ENCODE data around the gene EPC1. TPM values are rescaled to one million over a fixed set of nuclear protein-coding genes. Genes with fewer than 3 reads are reported as not detected.

Gene EPC1
- total and polyA plus RNA-seq, 4 donors, result 44.5 to 71.5 (median 51.0) TPM

DNA sequence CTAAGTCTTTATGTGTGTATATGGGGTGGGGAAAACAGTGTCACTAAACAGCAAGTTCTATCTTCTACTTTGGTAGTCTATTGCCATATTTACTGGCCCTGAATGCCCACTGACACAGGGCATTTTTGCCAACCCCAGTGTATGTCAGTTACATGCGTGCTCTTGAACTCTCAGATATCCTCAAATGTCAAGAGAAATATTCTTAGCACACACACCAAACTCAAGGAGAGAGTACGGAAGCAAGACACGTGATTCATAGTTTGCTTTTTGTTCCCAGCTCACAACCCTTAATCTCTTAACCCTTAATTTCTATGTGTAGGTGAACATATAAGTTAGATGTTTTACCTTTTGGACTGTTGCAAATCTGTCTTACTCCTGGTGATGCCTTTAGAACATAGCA is 39.3 kb downstream of the EPC1 start:
- Histone ChIP-seq H3K4me1 (ENCODE audit: control insufficient read depth, insufficient read depth, low read length) (no peaks in the 10 kb centered on the region), H3K9me3 (ENCODE audit: control insufficient read depth, insufficient read depth, low read length) (no peaks in the 10 kb centered on the region), H3K27ac (ENCODE audit: low read depth, low read length) (no peak overlapping the region), H3K36me3 (ENCODE audit: control insufficient read depth, insufficient read depth, low read length) (peaks cover 8% of the 10 kb centered on the region), H3K27me3 (ENCODE audit: control insufficient read depth, insufficient read depth, low read length) (no peaks in the 10 kb centered on the region), H3K4me3 (ENCODE audit: low read depth, low read length) (no peak overlapping the region)
- no peak for DNase-seq (ENCODE audit: low read depth in 4 of 6, low spot score in 6 of 6)
- 100% methylated on average over 1 of the region's 3 CpGs for WGBS (ENCODE audit: insufficient coverage)

GRCh38 chr10:32299354-32299980 is 47.5 kb downstream of the EPC1 start:
- H3K4me3 ChIP-seq (ENCODE audit: low read depth, low read length), result no peak overlapping the region
- 100% methylated on average over 5 of the region's 7 CpGs for WGBS (ENCODE audit: insufficient coverage)
- H3K36me3 ChIP-seq (ENCODE audit: control insufficient read depth, insufficient read depth, low read length), result peaks cover 7% of the 10 kb centered on the region
- no peak overlapping the region for H3K27ac ChIP-seq (ENCODE audit: low read depth, low read length)
- no peaks in the 10 kb centered on the region for H3K27me3 ChIP-seq (ENCODE audit: control insufficient read depth, insufficient read depth, low read length)
- H3K4me1 ChIP-seq (ENCODE audit: control insufficient read depth, insufficient read depth, low read length), result no peaks in the 10 kb centered on the region
- no peak for DNase-seq (ENCODE audit: low read depth in 4 of 6, low spot score in 6 of 6)
- no peaks in the 10 kb centered on the region for H3K9me3 ChIP-seq (ENCODE audit: control insufficient read depth, insufficient read depth, low read length)

DNA sequence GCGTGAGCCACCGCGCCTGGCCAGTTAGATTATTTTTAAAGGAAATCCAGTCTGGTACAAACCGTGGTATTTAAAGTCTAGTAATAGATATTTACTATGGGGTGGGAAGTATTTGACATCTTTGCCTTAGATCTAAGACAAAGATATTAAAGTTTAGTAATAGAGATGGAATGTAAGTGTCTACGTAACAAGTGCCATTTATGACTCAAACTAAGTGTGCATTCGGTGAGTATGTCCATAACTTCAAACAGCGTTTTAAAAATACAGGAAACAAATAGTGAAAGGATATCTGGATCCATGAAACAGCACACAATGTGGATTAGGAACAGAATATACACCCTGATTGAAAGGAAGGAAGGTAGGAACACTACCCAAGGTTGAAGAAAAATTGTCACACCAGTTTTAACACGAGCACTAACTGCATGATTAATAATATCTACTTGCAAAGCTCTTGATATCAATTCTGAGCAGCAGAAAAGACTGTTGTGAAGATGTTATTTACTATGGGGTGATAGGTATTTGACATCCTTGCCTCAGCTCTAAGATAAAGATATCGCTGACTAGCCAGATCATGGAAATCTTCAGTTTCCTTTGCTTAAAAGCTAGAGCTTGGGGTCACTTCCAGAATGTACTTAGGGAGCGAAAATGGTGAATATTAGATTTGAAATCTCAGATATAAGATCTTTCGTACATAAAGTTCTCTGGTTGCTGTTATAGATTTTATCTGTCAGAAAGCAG is 48.7 kb downstream of the EPC1 start:
- WGBS (ENCODE audit: insufficient coverage), result 98% methylated on average over 7 of the region's 11 CpGs
- H3K27ac ChIP-seq (ENCODE audit: low read depth, low read length), result no peak overlapping the region
- no peak overlapping the region for H3K4me3 ChIP-seq (ENCODE audit: low read depth, low read length)
- H3K27me3 ChIP-seq (ENCODE audit: control insufficient read depth, insufficient read depth, low read length), result no peaks in the 10 kb centered on the region
- DNase-seq (ENCODE audit: low read depth in 4 of 6, low spot score in 6 of 6), result no peak
- H3K9me3 ChIP-seq (ENCODE audit: control insufficient read depth, insufficient read depth, low read length), result no peaks in the 10 kb centered on the region
- peaks cover 6% of the 10 kb centered on the region for H3K36me3 ChIP-seq (ENCODE audit: control insufficient read depth, insufficient read depth, low read length)
- H3K4me1 ChIP-seq (ENCODE audit: control insufficient read depth, insufficient read depth, low read length), result no peaks in the 10 kb centered on the region

GRCh38 chr10:32295027-32295426 is 51.9 kb downstream of the EPC1 start:
- Histone ChIP-seq H3K4me1 (ENCODE audit: control insufficient read depth, insufficient read depth, low read length) (no peaks in the 10 kb centered on the region), H3K36me3 (ENCODE audit: control insufficient read depth, insufficient read depth, low read length) (peaks cover 8% of the 10 kb centered on the region), H3K27me3 (ENCODE audit: control insufficient read depth, insufficient read depth, low read length) (no peaks in the 10 kb centered on the region), H3K9me3 (ENCODE audit: control insufficient read depth, insufficient read depth, low read length) (no peaks in the 10 kb centered on the region), H3K27ac (ENCODE audit: low read depth, low read length) (no peak overlapping the region), H3K4me3 (ENCODE audit: low read depth, low read length) (no peak overlapping the region)
- WGBS (ENCODE audit: insufficient coverage), result no CpG with 5 or more reads among the region's 2 CpGs
- DNase-seq (ENCODE audit: low read depth in 4 of 6, low spot score in 6 of 6), result no peak

GRCh38 chr10:32293581-32293980 is 53.4 kb downstream of the EPC1 start:
- DNase-seq (ENCODE audit: low read depth in 4 of 6, low spot score in 6 of 6), result peak in 1 of 6 donors; percentile 64
- Histone ChIP-seq H3K9me3 (ENCODE audit: control insufficient read depth, insufficient read depth, low read length) (no peaks in the 10 kb centered on the region), H3K36me3 (ENCODE audit: control insufficient read depth, insufficient read depth, low read length) (peaks cover 14% of the 10 kb centered on the region), H3K4me3 (ENCODE audit: low read depth, low read length) (no peak overlapping the region), H3K27me3 (ENCODE audit: control insufficient read depth, insufficient read depth, low read length) (no peaks in the 10 kb centered on the region), H3K27ac (ENCODE audit: low read depth, low read length) (no peak overlapping the region), H3K4me1 (ENCODE audit: control insufficient read depth, insufficient read depth, low read length) (no peaks in the 10 kb centered on the region)
- WGBS (ENCODE audit: insufficient coverage), result no CpG with 5 or more reads among the region's 4 CpGs

DNA sequence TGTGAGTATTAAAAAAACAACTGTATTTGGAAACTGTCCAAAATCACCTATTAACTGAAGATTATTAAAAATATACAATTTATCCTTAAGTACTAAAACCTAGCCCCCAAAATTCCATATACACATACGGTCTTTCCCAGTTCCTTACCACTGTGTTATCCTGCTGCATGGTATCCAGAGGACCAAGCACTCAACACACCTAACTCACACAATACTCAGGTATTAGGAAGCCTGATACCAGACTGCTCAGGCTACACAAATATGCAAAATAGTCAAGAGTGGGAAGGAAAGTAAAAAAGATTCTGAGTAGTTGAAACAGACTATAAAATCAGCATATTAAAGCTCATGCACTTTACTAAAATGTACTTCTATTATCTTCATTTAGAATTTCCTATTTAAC is 67.2 kb downstream of the EPC1 start:
- Histone ChIP-seq H3K4me1 (ENCODE audit: control insufficient read depth, insufficient read depth, low read length) (no peaks in the 10 kb centered on the region), H3K36me3 (ENCODE audit: control insufficient read depth, insufficient read depth, low read length) (peaks cover 40% of the 10 kb centered on the region), H3K4me3 (ENCODE audit: low read depth, low read length) (no peak overlapping the region), H3K9me3 (ENCODE audit: control insufficient read depth, insufficient read depth, low read length) (no peaks in the 10 kb centered on the region), H3K27me3 (ENCODE audit: control insufficient read depth, insufficient read depth, low read length) (no peaks in the 10 kb centered on the region), H3K27ac (ENCODE audit: low read depth, low read length) (no peak overlapping the region)
- no peak for DNase-seq (ENCODE audit: low read depth in 4 of 6, low spot score in 6 of 6)
- no CpG with 5 or more reads among the region's 1 CpG for WGBS (ENCODE audit: insufficient coverage)

GRCh38 chr10:32273336-32273735 is 73.6 kb downstream of the EPC1 start:
- whole genome bisulfite sequencing (ENCODE audit: insufficient coverage), result no CpG with 5 or more reads among the region's 1 CpG
- Histone ChIP-seq H3K27me3 (ENCODE audit: control insufficient read depth, insufficient read depth, low read length) (no peaks in the 10 kb centered on the region), H3K36me3 (ENCODE audit: control insufficient read depth, insufficient read depth, low read length) (peaks cover 33% of the 10 kb centered on the region), H3K4me1 (ENCODE audit: control insufficient read depth, insufficient read depth, low read length) (no peaks in the 10 kb centered on the region), H3K4me3 (ENCODE audit: low read depth, low read length) (no peak overlapping the region), H3K27ac (ENCODE audit: low read depth, low read length) (no peak overlapping the region), H3K9me3 (ENCODE audit: control insufficient read depth, insufficient read depth, low read length) (no peaks in the 10 kb centered on the region)
- DNase-seq (ENCODE audit: low read depth in 4 of 6, low spot score in 6 of 6), result no peak

DNA sequence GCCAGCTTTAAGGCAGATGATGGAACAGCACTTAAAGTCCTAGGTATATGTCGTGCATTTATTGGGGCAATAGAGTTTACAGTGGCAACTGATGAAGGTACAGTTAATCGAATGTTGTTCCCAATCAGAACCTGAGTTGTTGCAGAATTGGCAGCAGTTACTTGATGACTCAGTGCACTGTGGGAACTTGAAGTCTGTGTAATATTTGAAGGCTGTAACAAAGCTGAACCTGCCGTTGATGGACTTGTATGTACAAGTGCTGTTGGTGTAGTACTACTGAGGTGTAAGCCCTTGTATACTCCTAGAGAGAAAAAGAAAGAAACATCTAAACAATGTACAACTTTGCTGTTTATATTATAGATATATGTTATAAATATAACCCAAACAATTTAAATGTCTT is 75.3 kb downstream of the EPC1 start:
- WGBS (ENCODE audit: insufficient coverage), result 100% methylated on average over 2 of the region's 3 CpGs
- no peak overlapping the region for H3K27ac ChIP-seq (ENCODE audit: low read depth, low read length)
- H3K9me3 ChIP-seq (ENCODE audit: control insufficient read depth, insufficient read depth, low read length), result no peaks in the 10 kb centered on the region
- no peaks in the 10 kb centered on the region for H3K27me3 ChIP-seq (ENCODE audit: control insufficient read depth, insufficient read depth, low read length)
- no peak overlapping the region for H3K4me3 ChIP-seq (ENCODE audit: low read depth, low read length)
- H3K36me3 ChIP-seq (ENCODE audit: control insufficient read depth, insufficient read depth, low read length), result peaks cover 31% of the 10 kb centered on the region
- no peak for DNase-seq (ENCODE audit: low read depth in 4 of 6, low spot score in 6 of 6)
- H3K4me1 ChIP-seq (ENCODE audit: control insufficient read depth, insufficient read depth, low read length), result no peaks in the 10 kb centered on the region

DNA sequence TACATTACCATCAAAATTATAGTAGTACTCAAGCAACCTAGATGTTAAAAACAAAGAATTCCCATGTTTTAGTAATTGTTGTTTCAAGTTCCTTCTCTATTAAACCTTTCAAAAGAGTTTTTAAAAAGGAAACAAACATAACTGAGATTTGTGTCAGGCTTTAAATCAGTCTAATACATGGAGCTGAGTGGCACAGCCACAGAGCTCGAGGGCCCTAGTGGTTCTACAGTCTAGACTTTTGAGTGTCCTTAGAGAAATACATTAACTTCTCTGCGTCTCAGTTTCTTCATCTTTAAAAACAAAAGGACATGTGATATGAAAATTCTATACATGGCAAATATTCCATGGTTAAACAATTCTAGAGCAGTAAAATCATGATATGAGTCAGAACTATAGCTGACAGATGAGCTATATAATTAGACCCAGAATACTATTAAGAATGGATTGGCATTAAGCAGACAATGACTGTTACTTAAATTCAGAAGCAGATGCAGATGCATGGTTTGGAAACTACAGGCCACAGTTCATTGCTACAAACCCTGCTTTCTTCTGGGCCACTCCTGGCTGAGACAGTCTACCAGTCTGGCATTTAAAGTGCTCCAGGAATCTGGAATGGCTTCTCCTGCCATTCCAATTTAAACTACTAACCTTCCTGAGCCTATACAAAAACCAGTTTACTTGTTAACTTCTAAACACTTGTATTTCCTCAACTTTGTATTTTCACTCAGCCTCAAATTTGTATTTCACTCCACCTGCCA is 77.4 kb downstream of the EPC1 start:
- H3K36me3 ChIP-seq (ENCODE audit: control insufficient read depth, insufficient read depth, low read length), result peaks cover 20% of the 10 kb centered on the region

More for the DNA sequence above, 77.4 kb downstream of the EPC1 start:
- Histone ChIP-seq H3K4me3 (ENCODE audit: low read depth, low read length) (no peak overlapping the region), H3K27ac (ENCODE audit: low read depth, low read length) (no peak overlapping the region), H3K9me3 (ENCODE audit: control insufficient read depth, insufficient read depth, low read length) (no peaks in the 10 kb centered on the region), H3K4me1 (ENCODE audit: control insufficient read depth, insufficient read depth, low read length) (no peaks in the 10 kb centered on the region), H3K27me3 (ENCODE audit: control insufficient read depth, insufficient read depth, low read length) (no peaks in the 10 kb centered on the region)
- WGBS (ENCODE audit: insufficient coverage), result no CpG with 5 or more reads among the region's 2 CpGs
- no peak for DNase-seq (ENCODE audit: low read depth in 4 of 6, low spot score in 6 of 6)
